ENCODE results near the gene HMCES.

- TF ChIP-seq POLR2AphosphoS5 (IDR thresholded peaks at IDR 0.05; ENCODE audit: low read depth, low read length): no peak
- no peak for TF ChIP-seq POLR2A (IDR thresholded peaks at IDR 0.05; ENCODE audit: low read depth, low read length)
Observed at GRCh38 chr3:129327510-129327909, 48.8 kb downstream of the HMCES start.
